Coronary artery (tissue), 2 donors: ENCODE measurements around the gene GRIA1.
A peak's percentile ranks its signal among the peaks of the same experiment; 100 is the strongest.

Experiments
- DNase-seq: peaks from one replicate; pipeline ENCODE4 v3.0.0-alpha.2; 2017; ENCODE audit warnings: low spot score
- H3K27ac ChIP-seq, 2 donors: fragments of 200-600 bp; sonication (generic); one replicate each; pipeline ENCODE4 v1.5.1; 2016 to 2019
- H3K4me3 ChIP-seq: fragments of 200-600 bp; sonication (generic); 2 replicates; pipeline ENCODE4 v1.5.1; 2016; ENCODE audit warnings: mild to moderate bottlenecking, moderate library complexity
- TF ChIP-seq, protein P1 (sequence below): fragments of 200-600 bp; sonication (generic); IDR thresholded peaks from one replicate; pipeline ENCODE4 v1.5.1; 2019; ENCODE audit warnings: antibody characterized with exemption

GRIA1 gene

DNA sequence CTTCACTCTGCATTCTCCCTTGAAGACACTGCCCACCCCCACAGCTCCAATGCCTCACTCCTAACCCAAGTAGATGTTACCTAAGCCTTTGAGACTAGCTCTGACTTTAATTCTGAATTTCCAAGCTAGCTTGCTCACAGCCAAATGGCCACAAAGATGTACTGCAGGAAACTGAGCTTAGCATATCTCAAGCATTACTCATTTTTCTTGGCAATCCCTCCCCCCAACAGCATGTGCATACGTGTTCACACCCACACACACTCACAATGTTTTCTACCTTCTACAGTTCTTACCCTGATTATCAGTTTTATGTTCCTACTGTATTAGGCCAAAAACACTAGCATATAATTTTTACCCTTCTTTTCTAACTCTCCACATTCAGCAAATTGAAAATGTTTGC is 13.7 kb upstream of the GRIA1 start:
- Histone ChIP-seq H3K4me3 (no peak overlapping the region), H3K27ac (no peak overlapping the region)
- TF ChIP-seq, protein P1, sequence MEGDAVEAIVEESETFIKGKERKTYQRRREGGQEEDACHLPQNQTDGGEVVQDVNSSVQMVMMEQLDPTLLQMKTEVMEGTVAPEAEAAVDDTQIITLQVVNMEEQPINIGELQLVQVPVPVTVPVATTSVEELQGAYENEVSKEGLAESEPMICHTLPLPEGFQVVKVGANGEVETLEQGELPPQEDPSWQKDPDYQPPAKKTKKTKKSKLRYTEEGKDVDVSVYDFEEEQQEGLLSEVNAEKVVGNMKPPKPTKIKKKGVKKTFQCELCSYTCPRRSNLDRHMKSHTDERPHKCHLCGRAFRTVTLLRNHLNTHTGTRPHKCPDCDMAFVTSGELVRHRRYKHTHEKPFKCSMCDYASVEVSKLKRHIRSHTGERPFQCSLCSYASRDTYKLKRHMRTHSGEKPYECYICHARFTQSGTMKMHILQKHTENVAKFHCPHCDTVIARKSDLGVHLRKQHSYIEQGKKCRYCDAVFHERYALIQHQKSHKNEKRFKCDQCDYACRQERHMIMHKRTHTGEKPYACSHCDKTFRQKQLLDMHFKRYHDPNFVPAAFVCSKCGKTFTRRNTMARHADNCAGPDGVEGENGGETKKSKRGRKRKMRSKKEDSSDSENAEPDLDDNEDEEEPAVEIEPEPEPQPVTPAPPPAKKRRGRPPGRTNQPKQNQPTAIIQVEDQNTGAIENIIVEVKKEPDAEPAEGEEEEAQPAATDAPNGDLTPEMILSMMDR: no peak
- DNase-seq: no peak

DNA sequence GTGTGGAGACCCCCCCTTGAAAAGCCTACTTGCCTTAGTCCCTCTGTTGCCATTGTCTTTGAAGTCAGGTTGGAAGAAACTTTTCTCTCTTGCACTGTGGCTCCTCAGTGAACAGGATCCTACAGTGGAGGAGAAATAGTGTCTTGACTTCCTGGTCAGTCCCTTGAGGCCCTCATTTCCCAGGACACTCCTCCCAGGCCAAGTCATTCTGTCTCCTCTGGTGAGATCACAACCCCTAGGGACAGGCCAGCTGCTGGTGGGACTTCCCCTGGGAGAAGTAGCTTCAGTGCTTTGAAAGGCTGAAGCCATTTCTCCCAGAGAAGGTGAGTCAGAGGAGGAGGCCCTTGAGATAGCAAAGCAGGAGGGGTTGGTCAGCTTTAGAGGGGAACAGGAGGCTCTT is 10.1 kb upstream of the GRIA1 start:
- no peak overlapping the region for H3K4me3 ChIP-seq
- DNase-seq: no peak
- TF ChIP-seq, protein P1: no peak
- no peak overlapping the region for H3K27ac ChIP-seq

DNA sequence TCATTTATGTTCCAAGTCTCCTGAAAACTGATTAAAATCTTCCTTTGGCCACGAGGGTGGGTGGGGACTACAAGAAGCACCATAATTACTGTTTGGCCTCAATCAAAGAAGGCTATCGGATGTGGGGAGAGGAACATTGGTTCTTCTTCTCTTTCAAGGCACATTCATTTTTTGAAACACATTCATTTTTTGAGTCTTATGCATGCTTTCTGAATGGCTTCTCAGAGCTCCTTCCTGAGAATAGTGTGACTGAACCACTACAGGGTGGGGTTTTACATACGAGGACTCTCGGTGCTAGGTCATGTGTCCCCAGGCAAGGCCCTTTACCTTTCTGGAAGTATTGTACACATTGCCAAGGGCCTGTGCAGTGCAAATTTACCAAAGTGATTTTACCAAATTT is 7.0 kb upstream of the GRIA1 start:
- no peak overlapping the region for H3K4me3 ChIP-seq
- TF ChIP-seq, protein P1: no peak
- H3K27ac ChIP-seq: no peak overlapping the region
- DNase-seq: no peak

DNA sequence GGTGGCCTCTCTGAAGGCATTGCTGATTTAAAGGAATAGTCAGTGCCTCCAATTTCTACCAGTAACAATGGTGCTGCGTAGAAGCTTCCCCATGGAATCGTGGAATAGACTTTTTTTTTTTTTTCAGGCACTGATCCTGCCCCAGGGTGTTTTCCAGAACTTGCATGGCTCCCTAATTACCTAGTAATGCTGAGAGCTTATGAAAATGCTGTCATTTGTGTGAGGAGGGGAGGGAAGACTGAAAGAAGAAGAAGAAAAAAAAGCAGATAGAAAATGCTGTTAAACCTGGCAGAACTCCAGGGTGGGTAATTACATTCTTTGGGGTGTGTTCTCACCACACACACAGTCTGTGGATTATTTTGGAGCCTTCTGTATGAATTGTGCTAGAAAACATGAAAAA is 4.8 kb upstream of the GRIA1 start:
- H3K4me3 ChIP-seq: no peak overlapping the region
- no peak for DNase-seq
- H3K27ac ChIP-seq: no peak overlapping the region

DNA sequence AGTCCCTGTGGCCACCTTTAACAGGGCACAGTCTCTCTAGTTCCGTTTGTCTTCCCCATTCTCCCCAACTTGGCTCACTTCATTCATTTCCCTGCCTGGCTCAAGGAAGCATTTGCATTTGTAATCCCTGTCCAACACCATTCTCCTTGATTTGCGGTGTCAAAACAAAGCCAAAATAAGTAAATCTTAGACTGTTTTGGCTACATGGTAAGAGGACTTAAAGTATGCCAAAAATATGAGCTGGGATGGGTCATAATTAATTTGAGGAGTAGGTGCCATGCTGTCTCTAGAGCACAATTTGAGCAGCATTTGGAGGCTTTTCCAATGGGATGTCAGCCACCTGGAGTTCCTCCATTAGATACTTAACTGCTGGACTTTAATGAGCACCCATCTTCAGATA is 3.7 kb upstream of the GRIA1 start:
- DNase-seq: no peak
- Histone ChIP-seq H3K4me3 (no peak overlapping the region), H3K27ac (no peak overlapping the region)
- TF ChIP-seq, protein P1: no peak

More for the DNA sequence above, 4.8 kb upstream of the GRIA1 start:
- TF ChIP-seq, protein P1: no peak

DNA sequence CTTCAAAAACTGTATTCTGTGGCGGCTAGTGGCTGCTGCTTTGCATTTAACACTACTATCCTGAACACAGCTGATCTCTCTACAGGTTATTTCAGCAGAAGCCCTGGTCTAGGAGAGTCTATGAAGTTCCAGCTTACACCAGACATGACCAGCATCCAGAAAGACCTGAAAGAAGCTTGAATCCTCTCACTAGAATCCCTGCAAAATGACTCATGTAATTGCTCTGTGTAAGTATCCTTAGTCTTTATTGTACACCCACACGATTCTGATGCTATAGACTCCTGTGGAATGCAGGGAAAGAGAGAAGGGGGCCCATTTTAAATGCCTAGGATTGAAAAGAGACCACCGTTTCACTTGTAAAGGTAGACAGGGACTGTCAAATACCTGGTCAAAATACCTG is 859 bp upstream of the GRIA1 start:
- Histone ChIP-seq H3K4me3 (no peak overlapping the region), H3K27ac (no peak overlapping the region)
- no peak for DNase-seq
- TF ChIP-seq, protein P1: no peak

DNA sequence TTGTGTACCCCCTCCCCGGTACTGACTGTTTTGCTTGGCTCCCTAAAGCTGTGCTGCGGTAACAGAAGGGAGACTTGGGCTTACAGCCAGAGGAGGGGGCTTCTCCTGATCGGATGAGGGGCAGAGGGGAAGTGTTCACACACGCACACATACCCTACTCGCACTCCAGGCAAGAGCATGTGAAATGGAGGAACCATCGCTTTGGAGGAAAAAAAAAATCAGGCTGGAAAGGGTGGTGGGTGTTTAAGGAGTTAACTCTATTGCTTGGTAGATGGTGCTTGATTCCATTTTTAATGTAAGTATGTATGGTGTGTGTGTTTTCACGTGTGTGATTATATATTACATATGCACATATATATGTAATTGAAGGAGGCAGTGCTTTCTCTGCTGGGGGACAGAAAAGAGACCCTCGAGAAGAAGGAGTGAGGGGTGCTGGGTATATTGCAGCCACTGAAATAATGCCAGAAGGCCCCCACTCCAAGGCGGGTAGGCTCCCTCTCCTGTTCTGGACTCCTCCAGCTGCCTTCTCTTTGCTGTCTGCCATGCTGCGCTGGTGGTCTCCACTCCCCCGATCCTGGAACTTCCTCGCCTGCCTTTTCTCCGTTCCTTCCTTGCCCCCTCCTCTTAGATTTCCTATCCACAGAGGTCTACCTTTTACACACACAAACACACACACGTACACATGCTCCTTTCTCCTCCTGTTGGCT is 721 bp downstream of the GRIA1 start:
- no peak for DNase-seq
- TF ChIP-seq, protein P1: no peak
- Histone ChIP-seq H3K27ac (no peak overlapping the region), H3K4me3 (peak overlapping the region; percentile 66)
